GM12874 (cell line): ENCODE data around the gene SVOPL.

Experiments
- TF ChIP-seq, protein P1 (sequence below): IDR thresholded peaks from 2 replicates; pipeline ENCODE4 v1.5.1; 2011; ENCODE audit warnings: low read depth, mild to moderate bottlenecking, control low read depth, low read length, moderate library complexity; ENCODE audit not compliant: insufficient read depth

Gene SVOPL

DNA sequence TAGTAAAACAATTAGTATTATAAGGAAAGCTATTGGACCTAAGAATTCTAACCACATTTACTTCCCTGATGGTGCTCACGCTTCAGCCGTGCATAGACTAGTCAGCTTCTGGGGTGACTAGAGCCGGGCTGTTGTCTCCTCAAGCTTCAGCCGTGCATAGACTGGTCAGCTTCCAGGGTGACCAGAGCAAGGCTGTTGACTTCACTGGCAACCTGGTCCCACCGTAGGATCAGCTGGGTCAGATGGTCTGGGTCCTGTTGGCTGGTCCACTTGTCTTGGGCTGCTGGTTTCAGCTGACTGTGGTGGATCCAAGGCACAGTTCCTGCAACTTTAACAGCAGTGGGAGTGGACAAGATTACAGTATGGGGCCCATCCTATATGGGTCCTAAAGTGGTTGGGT lies 141.7 kb downstream of the SVOPL start:
- TF ChIP-seq, protein P1, sequence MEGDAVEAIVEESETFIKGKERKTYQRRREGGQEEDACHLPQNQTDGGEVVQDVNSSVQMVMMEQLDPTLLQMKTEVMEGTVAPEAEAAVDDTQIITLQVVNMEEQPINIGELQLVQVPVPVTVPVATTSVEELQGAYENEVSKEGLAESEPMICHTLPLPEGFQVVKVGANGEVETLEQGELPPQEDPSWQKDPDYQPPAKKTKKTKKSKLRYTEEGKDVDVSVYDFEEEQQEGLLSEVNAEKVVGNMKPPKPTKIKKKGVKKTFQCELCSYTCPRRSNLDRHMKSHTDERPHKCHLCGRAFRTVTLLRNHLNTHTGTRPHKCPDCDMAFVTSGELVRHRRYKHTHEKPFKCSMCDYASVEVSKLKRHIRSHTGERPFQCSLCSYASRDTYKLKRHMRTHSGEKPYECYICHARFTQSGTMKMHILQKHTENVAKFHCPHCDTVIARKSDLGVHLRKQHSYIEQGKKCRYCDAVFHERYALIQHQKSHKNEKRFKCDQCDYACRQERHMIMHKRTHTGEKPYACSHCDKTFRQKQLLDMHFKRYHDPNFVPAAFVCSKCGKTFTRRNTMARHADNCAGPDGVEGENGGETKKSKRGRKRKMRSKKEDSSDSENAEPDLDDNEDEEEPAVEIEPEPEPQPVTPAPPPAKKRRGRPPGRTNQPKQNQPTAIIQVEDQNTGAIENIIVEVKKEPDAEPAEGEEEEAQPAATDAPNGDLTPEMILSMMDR = no peak

- TF ChIP-seq, protein P1 = no peak
Observed at GRCh38 chr7:138556771-138557484, 144.2 kb downstream of the SVOPL start.

GRCh38 chr7:138555684-138556083 lies 145.5 kb downstream of the SVOPL start:
- TF ChIP-seq, protein P1 = no peak

DNA sequence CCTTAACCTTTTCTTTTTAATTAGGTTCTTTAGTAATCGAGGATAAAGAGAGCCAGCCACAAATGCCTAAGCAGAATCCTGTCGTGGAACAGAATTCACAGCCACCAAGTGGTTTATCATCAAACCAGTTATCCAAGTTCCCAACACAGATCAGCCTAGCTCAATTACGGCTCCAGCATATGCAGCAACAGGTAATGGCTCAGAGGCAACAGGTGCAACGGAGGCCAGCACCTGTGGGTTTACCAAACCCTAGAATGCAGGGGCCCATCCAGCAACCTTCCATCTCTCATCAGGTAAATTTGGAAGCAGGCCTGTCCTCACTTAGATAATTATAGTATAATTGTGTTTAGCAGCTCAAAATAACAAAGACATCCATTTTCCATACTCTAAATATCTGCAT lies 146.5 kb downstream of the SVOPL start:
- TF ChIP-seq, protein P1 = no peak

GRCh38 chr7:138553805-138554204 lies 147.4 kb downstream of the SVOPL start:
- TF ChIP-seq, protein P1 = no peak

DNA sequence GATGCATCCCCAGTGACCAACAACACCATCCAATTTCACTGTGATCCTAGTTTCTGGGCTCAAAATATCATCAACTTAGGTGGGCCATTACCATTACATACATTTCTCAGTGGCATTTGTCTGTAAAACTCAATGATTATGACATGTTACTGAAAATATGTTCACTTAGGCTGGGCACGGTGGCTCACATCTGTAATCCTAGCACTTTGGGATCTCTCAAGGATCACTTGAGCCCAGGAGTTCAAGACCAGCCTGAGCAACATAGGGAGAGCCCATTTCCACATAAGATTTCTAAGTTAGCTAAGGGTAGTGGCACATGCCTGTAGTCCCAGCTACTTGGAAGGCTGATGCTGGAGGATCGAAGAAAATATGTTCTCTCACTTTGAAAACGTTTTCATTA lies 150.1 kb downstream of the SVOPL start:
- TF ChIP-seq, protein P1 = no peak

DNA sequence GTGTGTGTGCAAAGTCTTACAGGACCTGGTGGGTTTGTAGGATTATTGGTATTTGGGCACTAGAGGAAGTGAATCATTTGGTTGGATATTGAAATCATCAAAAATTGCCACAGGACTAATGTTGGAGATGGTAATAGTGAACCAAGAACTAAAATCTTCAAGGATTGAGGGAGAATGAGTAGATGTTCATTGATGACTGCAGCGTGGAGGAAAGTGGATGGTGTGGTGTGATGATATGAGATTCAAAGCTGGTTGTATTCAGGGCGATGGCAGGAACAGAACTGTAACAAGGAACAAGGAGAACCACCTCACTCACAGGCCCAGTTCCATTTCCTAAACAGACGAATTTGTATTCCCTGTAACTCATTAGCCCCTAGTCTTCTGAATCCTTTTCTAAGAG lies 150.8 kb downstream of the SVOPL start:
- TF ChIP-seq, protein P1 = no peak
